ENCODE results near the gene CYB5A.

The CYB5A gene

GRCh38 chr18:74265546-74266098 is 26.1 kb downstream of the CYB5A start:
- TF ChIP-seq CTCF (IDR thresholded peaks at IDR 0.05; ENCODE audit: low read depth, low read length): no peak
- in situ Hi-C loops (cut with HindIII; ENCODE audit: low sequenced_read_pairs): no loop called here
- no peak overlapping the region for H3K4me3 ChIP-seq (ENCODE audit: low read depth, low read length)
- DNase-seq (ENCODE audit: low read depth, low spot score): no peak

- no peak for TF ChIP-seq CTCF (IDR thresholded peaks at IDR 0.05; ENCODE audit: low read depth, low read length)
- DNase-seq (ENCODE audit: low read depth, low spot score): no peak
- in situ Hi-C loops (cut with HindIII; ENCODE audit: low sequenced_read_pairs): no loop called here
- no peak overlapping the region for H3K4me3 ChIP-seq (ENCODE audit: low read depth, low read length)
Measured at GRCh38 chr18:74264303-74265020, 27.3 kb downstream of the CYB5A start.

GRCh38 chr18:74261053-74261713 is 30.6 kb downstream of the CYB5A start:
- no peak overlapping the region for H3K4me3 ChIP-seq (ENCODE audit: low read depth, low read length)
- no peak for TF ChIP-seq CTCF (IDR thresholded peaks at IDR 0.05; ENCODE audit: low read depth, low read length)
- in situ Hi-C loops (cut with HindIII; ENCODE audit: low sequenced_read_pairs): no loop called here
- DNase-seq (ENCODE audit: low read depth, low spot score): no peak

GRCh38 chr18:74259347-74259746 is 32.4 kb downstream of the CYB5A start:
- in situ Hi-C loops (cut with HindIII; ENCODE audit: low sequenced_read_pairs): no loop called here

GRCh38 chr18:74257083-74257482 is 34.7 kb downstream of the CYB5A start:
- in situ Hi-C loops (cut with HindIII; ENCODE audit: low sequenced_read_pairs): no loop called here
- TF ChIP-seq CTCF (IDR thresholded peaks at IDR 0.05; ENCODE audit: low read depth, low read length): no peak
- no peak overlapping the region for H3K4me3 ChIP-seq (ENCODE audit: low read depth, low read length)
- DNase-seq (ENCODE audit: low read depth, low spot score): no peak

More at GRCh38 chr18:74259347-74259746, 32.4 kb downstream of the CYB5A start:
- no peak for TF ChIP-seq CTCF (IDR thresholded peaks at IDR 0.05; ENCODE audit: low read depth, low read length)
- DNase-seq (ENCODE audit: low read depth, low spot score): no peak
- H3K4me3 ChIP-seq (ENCODE audit: low read depth, low read length): no peak overlapping the region

GRCh38 chr18:74256190-74256589 is 35.6 kb downstream of the CYB5A start:
- no peak overlapping the region for H3K4me3 ChIP-seq (ENCODE audit: low read depth, low read length)
- no peak for DNase-seq (ENCODE audit: low read depth, low spot score)
- in situ Hi-C loops (cut with HindIII; ENCODE audit: low sequenced_read_pairs): no loop called here
- TF ChIP-seq CTCF (IDR thresholded peaks at IDR 0.05; ENCODE audit: low read depth, low read length): no peak
